A673 (cell line): ENCODE measurements around the gene PYCR2.

Source experiments
- CTCF ChIP-seq: fragments of 300-800, 200-600 bp; sonication (generic); conservative IDR thresholded peaks from 2 replicates; pipeline ENCODE4 v1.5.1; 2017; ENCODE audit warnings: low read depth, mild to moderate bottlenecking, antibody characterized with exemption, low read length, moderate library complexity, mixed read lengths
- EZH2 ChIP-seq: fragments of 200-600 bp; sonication (generic); IDR thresholded peaks from 2 replicates; pipeline ENCODE4 v1.6.1; 2017; ENCODE audit warnings: borderline replicate concordance, low read depth, mild to moderate bottlenecking, mixed read lengths, antibody characterized with exemption, low read length; ENCODE audit not compliant: poor library complexity, severe bottlenecking

GRCh38 chr1:225923692-225924555 is at the start of gene PYCR2:
- TF ChIP-seq CTCF (no peak), EZH2 (no peak)
